Right ventricle myocardium inferior (tissue), 1 donor: Measurements from ENCODE around the gene DNAL4. TPM values are rescaled to one million over a fixed set of nuclear protein-coding genes. Genes with fewer than 3 reads are reported as not detected.

Source experiments
- ATAC-seq: fragments of 200-7000 bp; cut with Tn5 transposase; one replicate; pipeline ENCODE4 v1.9.1; 2020; ENCODE audit warnings: mild to moderate bottlenecking, moderate library complexity
- DNase-seq: peaks from one replicate; pipeline ENCODE4 v3.0.0; 2021; ENCODE audit errors: missing footprints
- intact Hi-C: fragments of 100-400 bp; cut with DNase I; formaldehyde crosslinking; loops from one replicate; pipeline ENCODE4 v1.11.0; 2022
- long read RNA-seq: library from polyadenylated mRNA; unstranded; transcript quantifications from one replicate; pipeline ENCODE4 v2.0.0, GENCODE V29; 2021
- total RNA-seq: library from RNA; stranded (reverse); fragmentation: NEBNext Ultra II Directional; extraction: Animal tissue kit (Norgen Biotek cat#: 25700); gene quantifications from one replicate; pipeline ENCODE4 v1.2.1, GENCODE V29; 2021
- donor health status: DM: no; HTN: yes; CAD: no; lungs with severe emphysema.

Gene DNAL4, protein sequence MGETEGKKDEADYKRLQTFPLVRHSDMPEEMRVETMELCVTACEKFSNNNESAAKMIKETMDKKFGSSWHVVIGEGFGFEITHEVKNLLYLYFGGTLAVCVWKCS
- total RNA-seq = 10.0 TPM
- long read RNA-seq, transcript DNAL4-201 (4 exons, 1,504 nt) = major isoform, 8 of 9 reads
- long read RNA-seq, partial matches to known transcripts = 0 of 9 reads
- long read RNA-seq, other reads (novel, unspliced or antisense) = 1 of 9 reads

GRCh38 chr22:38793721-38794466 lies at the start of gene DNAL4:
Gene DNAL4 (minus strand): TSS chr22:38794143. CDS start chr22:38782731, 11,412 bp downstream.
- intact Hi-C loops = no loop called here
- peak; percentile 97 for ATAC-seq
- DNase-seq = peak; percentile 96

DNA sequence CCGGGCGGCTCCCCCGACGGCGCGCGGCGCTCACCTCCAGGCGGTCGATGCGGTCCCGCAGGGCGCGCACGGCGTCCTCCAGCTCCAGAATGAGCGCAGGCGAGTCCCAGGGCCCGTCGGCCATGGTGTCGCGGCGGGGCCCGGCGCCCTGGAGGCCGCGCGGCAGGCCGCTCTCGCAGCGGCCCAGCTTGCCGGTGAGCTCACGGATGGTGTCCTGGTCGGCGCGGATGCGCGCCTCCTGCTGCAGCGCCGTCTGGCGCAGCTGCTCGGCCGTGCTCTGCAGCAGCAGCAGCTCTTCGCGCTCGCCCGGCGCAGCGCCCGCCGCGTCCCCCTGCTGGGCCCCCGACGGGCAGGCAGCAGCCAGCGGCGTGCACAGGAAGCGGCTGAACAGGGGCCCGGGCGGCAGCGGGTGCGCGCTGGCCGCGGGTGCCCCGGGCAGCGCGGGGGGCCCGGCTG lies 49.3 kb upstream of the DNAL4 start:
- intact Hi-C loops = loop anchor here (2.0 kb wide), 1 partner anchor 74 kb away; no protein-coding TSS in a partner anchor
- ATAC-seq (peak; percentile 72), DNase-seq (peak; percentile 69)

DNA sequence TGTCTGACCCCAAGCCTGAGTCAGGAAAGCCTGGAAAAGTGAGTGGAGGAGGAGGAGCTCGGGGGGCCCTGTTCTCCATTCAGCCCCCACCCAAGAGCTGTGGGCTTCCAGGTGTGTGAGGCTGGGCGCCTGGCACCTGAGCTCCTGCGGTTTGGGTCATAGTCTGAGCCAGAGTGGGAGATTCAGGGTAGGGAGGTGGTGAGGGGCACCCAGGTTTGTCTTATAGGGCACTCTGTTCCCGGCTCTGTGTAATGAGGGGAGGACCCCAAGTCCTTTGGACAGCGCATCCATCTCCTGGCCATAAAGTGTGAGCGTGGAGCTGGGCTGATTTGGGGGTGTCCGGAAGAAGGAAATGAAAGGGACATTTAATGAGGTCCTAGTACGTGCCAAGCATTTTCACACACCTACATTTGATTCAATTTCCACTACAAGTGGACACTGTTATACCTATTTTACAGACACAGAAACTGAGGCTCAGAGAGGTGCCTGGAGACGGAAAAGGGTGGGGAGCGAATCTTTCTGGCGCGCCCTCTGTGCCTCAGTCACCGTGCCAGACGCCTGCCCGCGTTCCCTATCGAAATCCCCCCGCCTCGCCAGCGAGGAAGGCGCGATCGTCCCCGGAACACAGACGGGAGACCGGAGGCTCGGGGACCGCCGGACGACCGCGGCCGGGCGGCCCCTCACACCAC lies 48.7 kb upstream of the DNAL4 start:
- intact Hi-C loops = loop anchor here (2.0 kb wide), 1 partner anchor 74 kb away; no protein-coding TSS in a partner anchor
- DNase-seq (no peak), ATAC-seq (no peak)

GRCh38 chr22:38841635-38842034 lies 47.7 kb upstream of the DNAL4 start:
- intact Hi-C loops = loop anchor here (2.0 kb wide), 1 partner anchor 73 kb away; no protein-coding TSS in a partner anchor
- ATAC-seq (no peak), DNase-seq (no peak)

GRCh38 chr22:38841211-38841610 lies 47.3 kb upstream of the DNAL4 start:
- ATAC-seq (no peak), DNase-seq (peak; percentile 34)
- intact Hi-C loops = no loop called here

DNA sequence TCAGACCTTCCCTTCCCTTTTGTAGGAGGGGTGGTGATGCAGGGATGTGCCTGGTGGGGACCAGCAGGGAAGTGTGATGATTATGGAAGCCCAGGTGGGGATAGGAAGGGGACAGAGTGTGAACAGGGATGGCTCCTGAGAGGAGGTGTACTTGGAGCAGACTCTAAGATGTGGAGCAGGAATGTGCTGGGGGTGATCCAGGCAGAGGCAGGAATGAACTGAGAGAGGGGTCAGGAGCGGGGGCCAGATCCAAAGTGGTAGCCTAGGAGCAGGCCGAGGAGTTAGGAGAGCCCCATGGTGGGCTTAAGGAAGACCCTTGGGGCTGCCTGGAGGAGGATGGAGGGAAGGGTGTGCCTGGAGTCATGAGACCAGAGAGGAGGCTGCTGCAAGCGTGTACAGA lies 46.2 kb upstream of the DNAL4 start:
- ATAC-seq (no peak), DNase-seq (no peak)
- intact Hi-C loops = no loop called here

DNA sequence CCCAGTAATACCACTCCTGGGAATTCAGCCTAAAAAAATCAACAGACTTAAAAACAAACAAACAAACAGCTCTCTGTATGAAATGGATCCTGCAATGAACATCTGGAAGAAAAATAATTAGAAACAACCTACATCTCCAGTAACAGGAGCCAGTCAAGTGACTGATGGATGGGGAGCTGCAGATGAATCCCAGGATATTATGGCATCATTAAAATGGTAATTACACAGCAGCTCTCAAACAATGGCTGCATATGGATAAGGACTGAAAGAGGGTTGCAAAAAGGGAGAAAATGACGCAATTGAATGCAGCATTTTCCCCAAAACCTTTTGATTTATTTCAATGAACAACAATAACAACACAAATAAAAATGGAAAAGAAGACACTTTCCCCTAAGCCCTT lies 45.7 kb upstream of the DNAL4 start:
- no peak for ATAC-seq
- no peak for DNase-seq
- intact Hi-C loops = no loop called here

GRCh38 chr22:38837414-38837928 lies 43.5 kb upstream of the DNAL4 start:
- ATAC-seq (no peak), DNase-seq (no peak)

DNA sequence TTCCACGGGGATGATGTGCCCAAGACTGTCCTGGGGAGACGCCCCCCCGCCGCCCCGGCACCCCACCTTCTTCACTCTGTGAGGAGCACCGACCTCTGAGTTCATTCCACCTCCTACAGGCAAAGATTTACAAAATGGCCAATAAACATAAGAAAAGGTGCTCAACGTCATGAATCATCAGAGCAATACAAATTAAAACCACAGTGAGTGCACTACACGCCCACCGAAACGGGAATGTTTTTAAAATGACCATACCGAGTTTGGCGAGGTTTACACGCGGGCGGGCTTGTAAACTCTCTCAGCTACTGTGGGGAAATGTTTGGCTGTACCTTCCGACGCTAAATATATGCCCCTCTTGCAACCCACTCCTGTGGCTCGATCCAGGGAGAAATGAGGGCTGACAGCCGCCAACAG lies 42.0 kb upstream of the DNAL4 start:
- DNase-seq = no peak
- intact Hi-C loops = no loop called here
- no peak for ATAC-seq

More at GRCh38 chr22:38837414-38837928, 43.5 kb upstream of the DNAL4 start:
- intact Hi-C loops = no loop called here

- no peak for DNase-seq
- intact Hi-C loops = no loop called here
- no peak for ATAC-seq
Observed at GRCh38 chr22:38834991-38835390, 41.0 kb upstream of the DNAL4 start.

DNA sequence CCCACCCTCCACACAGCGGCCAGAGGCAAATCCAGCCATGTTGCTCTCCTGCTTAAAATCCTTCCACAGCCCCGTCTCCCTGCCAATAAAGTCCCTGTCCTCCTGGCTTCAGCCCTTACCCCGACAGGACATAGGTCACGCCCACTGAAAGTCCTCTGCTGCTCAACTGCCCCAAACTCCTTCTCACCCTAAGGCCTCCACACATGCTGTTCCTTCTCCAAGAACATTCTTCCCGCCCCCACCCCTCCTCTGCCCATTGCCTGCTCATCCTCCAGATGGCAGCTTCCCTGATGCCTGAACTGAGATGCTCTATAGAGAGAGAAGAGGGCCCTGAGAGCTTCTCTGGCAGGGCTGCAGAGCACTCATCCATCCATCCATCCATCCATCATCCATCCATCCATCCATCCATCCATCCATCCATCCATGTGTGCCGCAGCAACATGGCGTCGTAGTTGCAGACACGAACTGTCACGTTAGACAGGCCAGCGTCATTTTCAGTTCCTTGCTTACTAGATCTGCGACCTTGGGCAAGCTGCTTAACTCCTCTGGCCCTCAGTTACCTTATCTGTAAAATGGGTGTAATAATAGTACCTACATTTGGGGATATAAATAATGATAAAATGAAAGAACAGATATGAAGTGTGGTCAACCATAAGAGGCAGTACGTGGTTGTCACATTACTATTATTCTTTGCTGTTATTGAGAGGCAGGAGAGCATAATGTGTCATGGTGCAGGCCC lies 40.4 kb upstream of the DNAL4 start:
- ATAC-seq (no peak), DNase-seq (no peak)
- intact Hi-C loops = no loop called here

DNA sequence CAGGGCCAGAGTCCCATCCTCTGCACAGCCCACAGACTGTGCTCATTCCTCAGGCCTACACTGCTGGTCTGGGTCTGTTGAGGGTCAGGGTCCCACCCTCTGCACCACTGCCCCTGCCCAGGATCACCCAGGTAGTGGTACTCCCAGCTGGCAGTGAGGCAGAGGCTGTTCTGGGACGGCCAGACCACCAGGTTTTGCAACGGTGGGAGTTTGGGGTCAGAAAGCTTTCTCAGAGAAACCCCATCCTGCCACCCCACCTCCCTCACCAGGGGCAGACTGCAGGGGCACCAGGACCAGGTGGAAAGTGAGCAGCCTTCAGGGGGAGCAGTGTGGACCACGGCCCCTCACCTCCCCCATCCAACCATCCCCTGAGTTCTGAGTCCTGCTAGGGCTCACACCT lies 39.1 kb upstream of the DNAL4 start:
- no peak for DNase-seq
- ATAC-seq = no peak

GRCh38 chr22:38832005-38832978 lies 38.3 kb upstream of the DNAL4 start:
- ATAC-seq = no peak
- DNase-seq = no peak
- intact Hi-C loops = no loop called here

More for the DNA sequence above, 39.1 kb upstream of the DNAL4 start:
- intact Hi-C loops = no loop called here

GRCh38 chr22:38831166-38831945 lies 37.4 kb upstream of the DNAL4 start:
- intact Hi-C loops = no loop called here
- no peak for ATAC-seq

GRCh38 chr22:38830845-38831108 lies 36.8 kb upstream of the DNAL4 start:
- DNase-seq = no peak
- intact Hi-C loops = no loop called here
- no peak for ATAC-seq

More at GRCh38 chr22:38831166-38831945, 37.4 kb upstream of the DNAL4 start:
- DNase-seq = peak; percentile 33

- no peak for ATAC-seq
- peak; percentile 50 for DNase-seq
- intact Hi-C loops = no loop called here
Observed at GRCh38 chr22:38830026-38830844, 36.3 kb upstream of the DNAL4 start.
